GM23338 (cell line): ENCODE data around the gene TMEM45A. TPM values are rescaled to one million over a fixed set of nuclear protein-coding genes. Genes with fewer than 3 reads are reported as not detected.

ENCODE experiments used
- ATAC-seq: fragments of 200-7000 bp; cut with Tn5 transposase; 3 replicates; pipeline ENCODE4 v1.9.1; 2020
- DNase-seq: peaks from one replicate; pipeline ENCODE4 v3.0.0-alpha.2; 2015; ENCODE audit warnings: low spot score
- H2AFZ ChIP-seq: fragments of 200-600 bp; sonication (generic); 2 replicates; pipeline ENCODE4 v1.8.0; 2016; ENCODE audit warnings: antibody characterized with exemption, mild to moderate bottlenecking, moderate library complexity
- H3F3A ChIP-seq: fragments of 200-600 bp; sonication (generic); replicated peaks from 2 replicates; pipeline ENCODE4 v1.8.0; 2017; ENCODE audit warnings: antibody characterized with exemption, mixed run types, low read depth
- H3K27ac ChIP-seq: fragments of 200-600 bp; sonication (generic); 2 replicates; pipeline ENCODE4 v1.6.1; 2016; ENCODE audit warnings: low read depth
- H3K27me3 ChIP-seq: fragments of 200-600 bp; sonication (generic); 2 replicates; pipeline ENCODE4 v1.8.0; 2016; ENCODE audit warnings: mild to moderate bottlenecking, mixed run types, moderate library complexity; ENCODE audit not compliant: insufficient read depth
- H3K36me3 ChIP-seq: fragments of 200-600 bp; sonication (generic); 2 replicates; pipeline ENCODE4 v1.8.0; 2016; ENCODE audit warnings: mild to moderate bottlenecking; ENCODE audit not compliant: insufficient read depth
- H3K4me1 ChIP-seq: fragments of 200-600 bp; sonication (generic); 2 replicates; pipeline ENCODE4 v1.8.0; 2016; ENCODE audit warnings: mild to moderate bottlenecking, moderate library complexity; ENCODE audit not compliant: insufficient read depth
- H3K4me2 ChIP-seq: fragments of 200-600 bp; sonication (generic); 2 replicates; pipeline ENCODE4 v1.7.1; 2017; ENCODE audit warnings: mixed run types
- H3K4me3 ChIP-seq: fragments of 200-600 bp; sonication (generic); 2 replicates; pipeline ENCODE4 v1.6.1; 2016; ENCODE audit warnings: mixed run types
- H3K79me2 ChIP-seq: fragments of 200-600 bp; sonication (generic); replicated peaks from 2 replicates; pipeline ENCODE4 v1.8.0; 2017; ENCODE audit warnings: mild to moderate bottlenecking; ENCODE audit not compliant: insufficient read depth
- H3K9me2 ChIP-seq: fragments of 200-600 bp; sonication (generic); 2 replicates; pipeline ENCODE4 v1.8.0; 2017; ENCODE audit not compliant: insufficient read depth
- H4K20me1 ChIP-seq: fragments of 200-600 bp; sonication (generic); replicated peaks from 2 replicates; pipeline ENCODE4 v1.8.0; 2017; ENCODE audit warnings: mild to moderate bottlenecking; ENCODE audit not compliant: insufficient read depth
- H3K27ac Mint-ChIP-seq: 2 replicates; pipeline ENCODE4 v1.8.0; 2020; ENCODE audit warnings: inconsistent platforms, mild to moderate bottlenecking, moderate library complexity, mixed read lengths
- H3K27me3 Mint-ChIP-seq: 3 replicates; pipeline ENCODE4 v1.8.0; 2022; ENCODE audit warnings: low read depth, mild to moderate bottlenecking, moderate library complexity, mixed read lengths, inconsistent platforms; ENCODE audit not compliant: insufficient read depth, poor library complexity
- H3K36me3 Mint-ChIP-seq: 3 replicates; pipeline ENCODE4 v1.8.0; 2021; ENCODE audit warnings: low read depth, mild to moderate bottlenecking, inconsistent platforms, moderate library complexity, mixed read lengths
- H3K4me1 Mint-ChIP-seq: 3 replicates; pipeline ENCODE4 v1.8.0; 2020; ENCODE audit warnings: mild to moderate bottlenecking, inconsistent platforms, mixed read lengths
- H3K4me3 Mint-ChIP-seq: 3 replicates; pipeline ENCODE4 v1.8.0; 2021; ENCODE audit warnings: moderate library complexity, mild to moderate bottlenecking, inconsistent platforms, mixed read lengths
- H3K9me3 Mint-ChIP-seq: 3 replicates; pipeline ENCODE4 v1.8.0; 2020; ENCODE audit warnings: moderate library complexity, mild to moderate bottlenecking, inconsistent platforms, mixed read lengths
- CTCF ChIP-seq, 2 experiments: fragments of 200-600 bp in 1 of 2; sonication (generic) in 1 of 2; conservative IDR thresholded peaks; 2 replicates each; pipeline versions ENCODE4 v1.5.1 to v1.6.1; 2016 to 2017; ENCODE audit warnings: antibody characterized with exemption in 2 of 2, low read depth in 2 of 2, mild to moderate bottlenecking in 2 of 2, moderate library complexity in 1 of 2
- JUNB ChIP-seq: IDR thresholded peaks from one replicate; pipeline ENCODE4 v1.6.1; 2016; ENCODE audit warnings: antibody characterized with exemption; ENCODE audit not compliant: unreplicated experiment
- POLR2AphosphoS5 ChIP-seq: IDR thresholded peaks from 2 replicates; pipeline ENCODE4 v1.6.1; 2016; ENCODE audit warnings: antibody characterized with exemption, low read depth
- REST ChIP-seq: IDR thresholded peaks from one replicate; pipeline ENCODE4 v1.6.1; 2018; ENCODE audit warnings: antibody characterized with exemption; ENCODE audit not compliant: unreplicated experiment
- ZNF114 ChIP-seq: fragments of 250-450 bp; sonication (Bioruptor Pico); IDR thresholded peaks from 2 replicates; pipeline ENCODE4 v1.5.0; 2020; ENCODE audit warnings: mild to moderate bottlenecking, moderate library complexity
- ZNF462 ChIP-seq: fragments of 250-450 bp; sonication (Bioruptor Pico); IDR thresholded peaks from 2 replicates; pipeline ENCODE4 v1.5.0; 2020; ENCODE audit warnings: mild to moderate bottlenecking, moderate library complexity
- polyA plus RNA-seq: library from polyadenylated mRNA; unstranded; fragments of >200 nt; fragmentation: Nextera tagmentation; extraction: Ambion mirVana; gene quantifications from 2 replicates; pipeline ENCODE4 v1.2.1, GENCODE V29; 2016
- total RNA-seq: library from RNA; depleted of rRNA; stranded (reverse); fragments of >200 nt; shearing (Covaris generic); gene quantifications from 2 replicates; pipeline ENCODE4 v1.2.3, GENCODE V29; 2014

TMEM45A gene
- total and polyA plus RNA-seq, 2 experiments from 2014 or later, result 6.5 to 12.7 TPM

- TF ChIP-seq ZNF462 (CRISPR knock-in tag) (no peak), POLR2AphosphoS5 (no peak), REST (no peak)
Observed at GRCh38 chr3:100609963-100610362, 117.5 kb downstream of the TMEM45A start (continued).

GRCh38 chr3:100611221-100611620 is 118.8 kb downstream of the TMEM45A start:
- no peak overlapping the region for H3K27ac Mint-ChIP-seq
- Histone ChIP-seq H3K27me3 (no peaks in the 10 kb centered on the region), H3K4me1 (no peaks in the 10 kb centered on the region; the same call in 1 of the 2 replicates), H2AFZ (no peak overlapping the region), H3K9me2 (0 out of 2 replicates have a peak, but pooled peaks cover 3% of the 10 kb centered on the region), H3K36me3 (no peaks in the 10 kb centered on the region), H4K20me1 (no peaks in the 10 kb centered on the region), H3K27ac (no peak overlapping the region), H3K79me2 (no peaks in the 10 kb centered on the region), H3F3A (no peaks in the 10 kb centered on the region), H3K4me3 (no peak overlapping the region), H3K4me2 (no peak overlapping the region)
- no peaks in the 10 kb centered on the region for H3K9me3 Mint-ChIP-seq
- no peaks in the 10 kb centered on the region for H3K27me3 Mint-ChIP-seq
- no peak overlapping the region for H3K4me3 Mint-ChIP-seq
- H3K36me3 Mint-ChIP-seq, result no peaks in the 10 kb centered on the region
- DNase-seq, result no peak
- H3K4me1 Mint-ChIP-seq, result peaks cover 4% of the 10 kb centered on the region; the same call in 2 of the 3 replicates
- ATAC-seq, result no peak
- TF ChIP-seq JUNB (no peak), ZNF114 (CRISPR knock-in tag) (no peak), CTCF (conservative IDR thresholded peaks at IDR 0.05; ENCODE audit: low read depth in 2 of 2) (no peak)
